Activated naive CD8-positive, alpha-beta T cell (primary cell): ENCODE data around the gene SHROOM3.

Experiments used
- H3K27ac Mint-ChIP-seq: one replicate; pipeline ENCODE4 v1.8.0; 2021; ENCODE audit warnings: mixed read lengths
- H3K27me3 Mint-ChIP-seq: one replicate; pipeline ENCODE4 v1.8.0; 2021; ENCODE audit warnings: mixed read lengths
- H3K36me3 Mint-ChIP-seq: one replicate; pipeline ENCODE4 v1.8.0; 2021; ENCODE audit warnings: mixed read lengths
- H3K4me1 Mint-ChIP-seq: one replicate; pipeline ENCODE4 v1.8.0; 2021; ENCODE audit warnings: low read depth, mixed read lengths
- H3K4me3 Mint-ChIP-seq: one replicate; pipeline ENCODE4 v1.8.0; 2021; ENCODE audit warnings: mild to moderate bottlenecking, mixed read lengths
- H3K9me3 Mint-ChIP-seq: one replicate; pipeline ENCODE4 v1.8.0; 2021; ENCODE audit warnings: low read depth, mixed read lengths

The SHROOM3 gene

DNA sequence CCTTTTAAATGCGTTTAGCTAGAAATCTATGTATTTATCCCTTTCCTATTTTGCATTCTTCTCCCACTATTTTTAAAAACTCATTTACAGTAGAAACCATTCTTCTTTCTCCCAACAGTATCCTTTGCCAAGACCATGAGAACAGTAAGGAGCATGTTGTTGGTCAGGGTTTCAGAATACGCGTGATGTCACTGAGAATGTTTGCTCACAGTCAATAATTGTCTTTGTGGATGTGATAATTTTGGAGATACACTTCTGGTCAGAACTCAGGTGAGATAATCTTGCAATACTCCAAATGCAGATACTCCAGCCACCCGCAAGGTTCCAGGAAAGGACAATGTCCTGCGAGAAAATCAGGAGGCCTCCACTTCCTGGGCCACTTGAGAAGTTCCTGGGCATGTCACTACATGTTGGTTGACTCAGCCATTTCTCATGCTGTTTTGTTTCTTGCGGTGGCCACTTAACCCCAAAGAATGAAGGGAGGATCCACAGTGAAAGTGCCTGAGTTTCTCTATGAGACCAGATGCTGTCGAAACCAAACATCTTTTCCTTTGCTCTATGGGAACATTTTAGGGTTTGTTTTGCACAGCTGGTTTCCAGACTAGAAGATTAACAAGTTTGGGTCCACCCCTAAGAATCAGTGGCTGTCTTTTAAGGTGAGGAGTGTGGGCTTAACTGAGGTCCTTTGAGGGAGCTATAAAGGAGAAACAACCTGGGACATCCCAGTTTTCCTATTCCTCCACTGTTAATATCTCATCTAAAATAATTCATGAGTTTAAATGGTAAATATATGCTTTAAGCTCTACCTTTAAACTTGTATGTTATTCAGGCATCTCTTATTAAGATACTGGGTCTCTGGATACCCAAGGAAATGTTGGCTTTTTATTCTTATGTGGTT lies 346.9 kb downstream of the SHROOM3 start:
- Mint-ChIP-seq H3K4me1 (no peaks in the 10 kb centered on the region), H3K27ac (no peak overlapping the region), H3K4me3 (no peak overlapping the region), H3K27me3 (peaks cover 2% of the 10 kb centered on the region), H3K9me3 (no peaks in the 10 kb centered on the region), H3K36me3 (peaks cover 3% of the 10 kb centered on the region)

DNA sequence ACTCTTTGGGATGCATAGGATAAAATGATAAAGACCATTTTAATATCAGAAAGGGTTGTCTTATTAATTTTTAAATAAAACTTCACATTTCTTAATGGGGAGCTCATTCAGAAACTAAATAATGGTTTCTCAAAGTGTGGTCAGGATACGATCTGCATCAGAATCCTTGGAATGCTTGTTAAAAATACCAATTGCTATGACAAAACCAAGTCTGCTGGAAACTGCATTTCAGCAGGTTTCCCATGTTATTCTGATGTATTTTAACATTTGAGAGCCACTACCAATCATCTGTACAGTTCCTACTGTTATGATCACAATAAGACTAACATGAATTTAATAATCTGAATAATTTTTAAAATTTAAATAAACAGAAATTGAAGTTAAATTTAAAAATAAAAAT lies 347.8 kb downstream of the SHROOM3 start:
- H3K4me1 Mint-ChIP-seq, result no peaks in the 10 kb centered on the region
- no peaks in the 10 kb centered on the region for H3K9me3 Mint-ChIP-seq
- peaks cover 2% of the 10 kb centered on the region for H3K27me3 Mint-ChIP-seq
- no peak overlapping the region for H3K4me3 Mint-ChIP-seq
- no peak overlapping the region for H3K27ac Mint-ChIP-seq
- peaks cover 3% of the 10 kb centered on the region for H3K36me3 Mint-ChIP-seq

DNA sequence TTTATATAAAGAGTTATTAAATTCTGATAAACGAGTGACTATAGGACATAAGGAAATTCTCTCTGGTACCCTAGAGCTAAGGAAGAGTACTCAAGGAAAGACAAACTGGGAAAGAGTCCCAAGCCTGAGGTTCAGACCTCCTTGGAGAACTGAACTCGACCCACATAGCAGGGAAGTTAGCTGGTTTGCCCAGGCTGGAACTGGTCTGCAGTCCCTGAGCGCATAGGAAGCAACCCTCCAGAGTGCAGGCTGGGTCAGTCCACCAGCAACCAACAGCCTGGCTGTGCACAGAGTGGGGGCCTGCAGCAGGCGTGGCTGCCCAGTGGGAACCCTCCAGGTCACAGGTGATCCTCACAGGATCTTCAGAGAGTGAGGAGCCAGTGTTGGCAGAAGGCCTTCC lies 348.8 kb downstream of the SHROOM3 start:
- no peak overlapping the region for H3K27ac Mint-ChIP-seq
- peaks cover 3% of the 10 kb centered on the region for H3K36me3 Mint-ChIP-seq
- no peaks in the 10 kb centered on the region for H3K9me3 Mint-ChIP-seq
- peaks cover 2% of the 10 kb centered on the region for H3K27me3 Mint-ChIP-seq
- H3K4me1 Mint-ChIP-seq, result no peaks in the 10 kb centered on the region
- no peak overlapping the region for H3K4me3 Mint-ChIP-seq

DNA sequence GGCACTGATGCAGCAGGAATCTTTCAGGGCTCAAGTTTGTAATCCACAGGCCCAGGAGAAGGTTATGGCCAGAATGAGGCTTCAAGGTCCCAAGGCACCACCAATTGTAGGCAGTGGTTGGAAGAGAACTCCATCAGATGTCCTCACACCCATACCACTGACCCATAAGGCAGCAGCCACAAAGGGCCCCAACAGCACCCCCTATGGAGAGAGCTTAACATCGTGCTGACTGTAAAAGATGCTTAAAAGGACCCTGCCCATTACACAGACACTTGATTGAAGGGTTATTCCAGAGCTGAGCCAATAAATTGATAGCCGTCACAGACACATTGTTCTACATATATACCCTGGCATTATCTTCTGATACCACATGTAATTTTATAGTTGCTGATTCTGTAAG lies 349.2 kb downstream of the SHROOM3 start:
- Mint-ChIP-seq H3K36me3 (peaks cover 3% of the 10 kb centered on the region), H3K9me3 (no peaks in the 10 kb centered on the region), H3K27me3 (peaks cover under 1% of the 10 kb centered on the region), H3K27ac (no peak overlapping the region), H3K4me1 (no peaks in the 10 kb centered on the region), H3K4me3 (no peak overlapping the region)

- H3K27me3 Mint-ChIP-seq, result no peaks in the 10 kb centered on the region
- peaks cover 3% of the 10 kb centered on the region for H3K36me3 Mint-ChIP-seq
- no peaks in the 10 kb centered on the region for H3K9me3 Mint-ChIP-seq
- H3K4me3 Mint-ChIP-seq, result no peak overlapping the region
- H3K27ac Mint-ChIP-seq, result no peak overlapping the region
- no peaks in the 10 kb centered on the region for H3K4me1 Mint-ChIP-seq
Observed at GRCh38 chr4:76787898-76788297, 352.9 kb downstream of the SHROOM3 start.

DNA sequence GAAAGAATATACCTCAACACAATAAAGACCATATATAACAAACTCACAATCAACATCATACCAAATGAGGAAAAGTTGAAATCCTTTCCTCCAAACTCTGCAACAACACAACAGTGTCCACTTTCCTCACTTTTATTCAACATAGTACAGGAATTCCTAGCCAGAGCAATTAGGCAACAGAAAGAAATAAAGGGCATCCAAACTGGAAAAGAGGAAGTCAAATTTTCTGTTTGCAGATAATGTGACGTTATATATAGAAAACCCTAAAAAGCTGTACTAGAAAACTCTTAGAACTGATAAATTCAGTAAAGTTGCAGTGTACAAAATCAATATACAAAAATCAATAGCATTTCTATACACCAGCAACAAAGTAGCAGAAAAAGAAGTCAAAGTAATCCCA lies 355.3 kb downstream of the SHROOM3 start:
- peaks cover 3% of the 10 kb centered on the region for H3K36me3 Mint-ChIP-seq
- no peak overlapping the region for H3K4me3 Mint-ChIP-seq
- H3K4me1 Mint-ChIP-seq, result no peaks in the 10 kb centered on the region
- H3K9me3 Mint-ChIP-seq, result no peaks in the 10 kb centered on the region
- no peaks in the 10 kb centered on the region for H3K27me3 Mint-ChIP-seq
- H3K27ac Mint-ChIP-seq, result no peak overlapping the region

DNA sequence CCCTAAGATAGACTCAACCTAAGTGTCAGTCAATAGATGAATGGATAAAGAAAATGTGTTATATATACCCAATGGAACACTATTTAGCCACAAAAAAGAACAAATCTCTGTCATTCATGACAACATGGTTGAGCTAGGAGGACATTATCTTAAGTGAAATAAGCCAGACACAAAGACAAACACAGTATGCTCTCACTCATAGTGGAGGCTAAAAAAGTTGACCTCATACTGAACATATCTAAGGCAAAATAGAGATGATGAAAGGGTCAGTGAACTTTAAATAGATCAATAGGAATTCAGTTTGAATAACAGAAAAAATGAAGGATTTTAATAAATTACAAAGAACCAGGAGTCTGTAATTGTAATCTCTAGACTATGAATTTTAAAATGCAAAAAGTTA lies 356.4 kb downstream of the SHROOM3 start:
- no peaks in the 10 kb centered on the region for H3K4me1 Mint-ChIP-seq
- H3K27ac Mint-ChIP-seq, result no peak overlapping the region
- H3K36me3 Mint-ChIP-seq, result peaks cover 3% of the 10 kb centered on the region
- no peaks in the 10 kb centered on the region for H3K9me3 Mint-ChIP-seq
- no peak overlapping the region for H3K4me3 Mint-ChIP-seq
- H3K27me3 Mint-ChIP-seq, result no peaks in the 10 kb centered on the region

GRCh38 chr4:76792418-76792817 lies 357.4 kb downstream of the SHROOM3 start:
- Mint-ChIP-seq H3K36me3 (peaks cover 3% of the 10 kb centered on the region), H3K4me1 (no peaks in the 10 kb centered on the region), H3K27me3 (no peaks in the 10 kb centered on the region), H3K9me3 (no peaks in the 10 kb centered on the region), H3K27ac (no peak overlapping the region), H3K4me3 (no peak overlapping the region)

GRCh38 chr4:76795243-76795642 lies 360.2 kb downstream of the SHROOM3 start:
- no peak overlapping the region for H3K4me3 Mint-ChIP-seq
- no peak overlapping the region for H3K27ac Mint-ChIP-seq
- peaks cover 2% of the 10 kb centered on the region for H3K36me3 Mint-ChIP-seq
- H3K27me3 Mint-ChIP-seq, result no peaks in the 10 kb centered on the region
- no peaks in the 10 kb centered on the region for H3K4me1 Mint-ChIP-seq
- no peaks in the 10 kb centered on the region for H3K9me3 Mint-ChIP-seq

DNA sequence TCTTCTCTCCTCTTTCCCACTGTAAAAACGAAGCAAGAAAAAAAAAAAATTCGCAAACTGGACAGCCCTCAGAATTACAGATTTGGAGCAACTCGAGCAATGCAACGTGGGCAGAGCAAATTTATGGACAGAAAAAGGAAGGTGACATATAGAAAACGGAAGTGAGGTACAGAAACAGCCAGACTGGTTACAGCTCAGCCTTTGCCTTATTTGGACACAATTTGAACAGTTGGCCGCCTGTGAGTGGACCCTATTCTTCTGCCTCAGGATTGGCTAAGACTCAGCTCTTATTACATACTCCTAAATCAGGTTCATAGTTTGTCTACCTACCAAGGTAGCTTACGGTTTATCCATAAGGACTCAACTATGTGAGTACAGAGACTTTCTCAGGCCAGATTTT lies 364.1 kb downstream of the SHROOM3 start:
- Mint-ChIP-seq H3K4me3 (no peak overlapping the region), H3K36me3 (peaks cover 2% of the 10 kb centered on the region), H3K9me3 (no peaks in the 10 kb centered on the region), H3K27ac (no peak overlapping the region), H3K27me3 (no peaks in the 10 kb centered on the region), H3K4me1 (no peaks in the 10 kb centered on the region)

GRCh38 chr4:76799718-76800117 lies 364.7 kb downstream of the SHROOM3 start:
- no peaks in the 10 kb centered on the region for H3K27me3 Mint-ChIP-seq
- no peaks in the 10 kb centered on the region for H3K9me3 Mint-ChIP-seq

DNA sequence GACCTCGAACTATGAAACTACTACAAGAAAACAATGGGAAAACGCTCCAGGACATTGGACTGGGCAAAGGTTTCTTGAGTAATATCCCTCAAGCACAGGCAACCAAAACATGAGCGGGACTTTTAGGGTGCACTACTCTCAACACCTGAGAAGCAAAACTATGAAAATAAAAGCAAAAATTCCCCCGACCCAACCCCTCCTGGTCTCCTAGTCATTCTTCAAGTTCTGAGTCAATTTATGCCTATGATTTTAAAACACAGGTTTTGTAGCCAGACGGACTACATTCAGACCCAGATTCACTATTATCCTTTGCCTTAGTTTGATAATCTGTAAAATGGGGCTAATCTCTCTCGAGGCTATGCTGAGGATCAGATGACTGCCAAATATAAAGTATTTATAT lies 365.9 kb downstream of the SHROOM3 start:
- Mint-ChIP-seq H3K4me3 (no peak overlapping the region), H3K9me3 (no peaks in the 10 kb centered on the region), H3K4me1 (no peaks in the 10 kb centered on the region), H3K36me3 (peaks cover 2% of the 10 kb centered on the region), H3K27me3 (no peaks in the 10 kb centered on the region), H3K27ac (no peak overlapping the region)

More at GRCh38 chr4:76799718-76800117, 364.7 kb downstream of the SHROOM3 start:
- H3K4me3 Mint-ChIP-seq, result no peak overlapping the region
- peaks cover 2% of the 10 kb centered on the region for H3K36me3 Mint-ChIP-seq
- no peak overlapping the region for H3K27ac Mint-ChIP-seq
- no peaks in the 10 kb centered on the region for H3K4me1 Mint-ChIP-seq

- Mint-ChIP-seq H3K27me3 (no peaks in the 10 kb centered on the region), H3K36me3 (peaks cover 2% of the 10 kb centered on the region), H3K4me1 (no peaks in the 10 kb centered on the region), H3K27ac (no peak overlapping the region), H3K9me3 (peaks cover 2% of the 10 kb centered on the region), H3K4me3 (no peak overlapping the region)
Observed at GRCh38 chr4:76801621-76802235, 366.7 kb downstream of the SHROOM3 start.

GRCh38 chr4:76802236-76803021 lies 367.4 kb downstream of the SHROOM3 start:
- no peak overlapping the region for H3K27ac Mint-ChIP-seq
- no peaks in the 10 kb centered on the region for H3K4me1 Mint-ChIP-seq
- no peaks in the 10 kb centered on the region for H3K27me3 Mint-ChIP-seq
- no peak overlapping the region for H3K4me3 Mint-ChIP-seq
- peaks cover 5% of the 10 kb centered on the region for H3K9me3 Mint-ChIP-seq
- peaks cover 2% of the 10 kb centered on the region for H3K36me3 Mint-ChIP-seq

DNA sequence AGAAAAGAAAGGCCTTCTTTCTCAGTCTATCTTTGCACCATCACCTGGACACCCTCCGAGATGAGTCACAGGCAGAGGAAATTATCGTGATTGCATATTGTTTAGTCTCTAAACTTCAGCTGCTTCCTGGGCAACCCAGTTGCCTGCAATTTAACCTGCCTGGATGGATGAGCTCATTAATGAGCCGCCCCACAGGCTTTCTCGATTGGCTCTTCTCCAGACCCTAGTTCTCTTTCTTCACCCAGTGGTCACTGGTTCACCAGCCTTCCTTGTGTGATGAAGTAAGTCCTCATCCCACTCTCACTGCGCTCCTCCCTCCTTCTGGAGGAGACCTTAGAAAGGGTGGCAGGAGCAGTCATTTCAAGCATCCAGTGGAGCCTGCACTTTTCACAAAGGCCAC lies 368.5 kb downstream of the SHROOM3 start:
- Mint-ChIP-seq H3K4me3 (no peak overlapping the region), H3K27ac (no peak overlapping the region), H3K36me3 (no peaks in the 10 kb centered on the region), H3K27me3 (no peaks in the 10 kb centered on the region), H3K9me3 (peaks cover 8% of the 10 kb centered on the region), H3K4me1 (no peaks in the 10 kb centered on the region)
